Tibial artery (tissue), 4 donors: ENCODE measurements around the gene ARAP1.

Experiments used
- DNase-seq, 2 donors: peaks; one replicate each; pipeline ENCODE4 v3.0.0-alpha.2; 2019
- H3K27ac ChIP-seq, 2 donors: fragments of 200-600 bp; sonication (generic) in 1 of 2; 1 replicate in 1 of 2; 2 replicates in 1 of 2; pipeline ENCODE4 v1.5.1; 2018 to 2019; ENCODE audit warnings: mild to moderate bottlenecking in 1 of 2
- H3K27me3 ChIP-seq, 2 donors: fragments of 200-600 bp; sonication (generic) in 1 of 2; one replicate each; pipeline versions ENCODE4 v1.5.1 to v1.6.0; 2016 to 2019
- H3K36me3 ChIP-seq, 3 donors: fragments of 200-600 bp; sonication (generic) in 2 of 3; one replicate each; pipeline ENCODE4 v1.5.1; 2016 to 2019; ENCODE audit warnings: mild to moderate bottlenecking in 2 of 3
- H3K4me1 ChIP-seq, 4 donors: fragments of 200-600 bp; sonication (generic) in 2 of 4; 1 replicate in 3 of 4; 2 replicates in 1 of 4; pipeline ENCODE4 v1.5.1; 2016 to 2019
- H3K4me3 ChIP-seq, 2 donors: fragments of 200-600 bp; sonication (generic) in 1 of 2; 1 replicate in 1 of 2; 2 replicates in 1 of 2; pipeline ENCODE4 v1.5.1; 2018 to 2019; ENCODE audit warnings: mild to moderate bottlenecking in 2 of 2
- H3K9me3 ChIP-seq, 3 donors: fragments of 200-600 bp; sonication (generic) in 1 of 3; one replicate each; pipeline ENCODE4 v1.5.1; 2016 to 2019
- intact Hi-C: fragments of 100-400 bp; cut with DNase I; formaldehyde crosslinking; loops from one replicate; pipeline ENCODE4 v1.15.0; 2023; ENCODE audit warnings: low total_unique reads
- TF ChIP-seq, protein P1 (sequence below), 2 experiments: fragments of 200-600 bp in 1 of 2; fragments of 450-650 bp in 1 of 2; IDR thresholded peaks; one replicate each; pipeline ENCODE4 v1.5.1; 2017 to 2019; ENCODE audit warnings: antibody characterized with exemption in 2 of 2, mild to moderate bottlenecking in 1 of 2, moderate library complexity in 1 of 2

ARAP1 gene

GRCh38 chr11:72750556-72751115 lies 1.6 kb downstream of the ARAP1 start:
- Histone ChIP-seq H3K9me3 (no peaks in the 10 kb centered on the region), H3K27ac (no peak overlapping the region), H3K4me3 (no peak overlapping the region), H3K4me1 (peaks cover 0 to 21% (median 20%) of the 10 kb centered on the region in 4 donors), H3K27me3 (no peaks in the 10 kb centered on the region), H3K36me3 (peaks cover 0 to 12% (median 0%) of the 10 kb centered on the region in 3 donors)
- intact Hi-C loops = no loop called here
- TF ChIP-seq, protein P1, sequence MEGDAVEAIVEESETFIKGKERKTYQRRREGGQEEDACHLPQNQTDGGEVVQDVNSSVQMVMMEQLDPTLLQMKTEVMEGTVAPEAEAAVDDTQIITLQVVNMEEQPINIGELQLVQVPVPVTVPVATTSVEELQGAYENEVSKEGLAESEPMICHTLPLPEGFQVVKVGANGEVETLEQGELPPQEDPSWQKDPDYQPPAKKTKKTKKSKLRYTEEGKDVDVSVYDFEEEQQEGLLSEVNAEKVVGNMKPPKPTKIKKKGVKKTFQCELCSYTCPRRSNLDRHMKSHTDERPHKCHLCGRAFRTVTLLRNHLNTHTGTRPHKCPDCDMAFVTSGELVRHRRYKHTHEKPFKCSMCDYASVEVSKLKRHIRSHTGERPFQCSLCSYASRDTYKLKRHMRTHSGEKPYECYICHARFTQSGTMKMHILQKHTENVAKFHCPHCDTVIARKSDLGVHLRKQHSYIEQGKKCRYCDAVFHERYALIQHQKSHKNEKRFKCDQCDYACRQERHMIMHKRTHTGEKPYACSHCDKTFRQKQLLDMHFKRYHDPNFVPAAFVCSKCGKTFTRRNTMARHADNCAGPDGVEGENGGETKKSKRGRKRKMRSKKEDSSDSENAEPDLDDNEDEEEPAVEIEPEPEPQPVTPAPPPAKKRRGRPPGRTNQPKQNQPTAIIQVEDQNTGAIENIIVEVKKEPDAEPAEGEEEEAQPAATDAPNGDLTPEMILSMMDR (IDR thresholded peaks at IDR 0.05) = no peak
- no peak for DNase-seq

- Histone ChIP-seq H3K9me3 (no peaks in the 10 kb centered on the region), H3K27ac (no peak overlapping the region), H3K4me1 (peaks cover 0 to 21% (median 20%) of the 10 kb centered on the region in 4 donors), H3K36me3 (peaks cover 0 to 9% (median 0%) of the 10 kb centered on the region in 3 donors), H3K27me3 (no peaks in the 10 kb centered on the region), H3K4me3 (no peak overlapping the region)
- intact Hi-C loops = no loop called here
- DNase-seq = no peak
- TF ChIP-seq, protein P1 (IDR thresholded peaks at IDR 0.05) = no peak
Measured at GRCh38 chr11:72750086-72750485, 2.1 kb downstream of the ARAP1 start.

GRCh38 chr11:72747289-72747855 lies 4.8 kb downstream of the ARAP1 start:
- TF ChIP-seq, protein P1 (IDR thresholded peaks at IDR 0.05) = no peak
- H3K4me3 ChIP-seq = no peak overlapping the region
- no peaks in the 10 kb centered on the region for H3K9me3 ChIP-seq
- no peaks in the 10 kb centered on the region for H3K27me3 ChIP-seq
- H3K27ac ChIP-seq = no peak overlapping the region
- no peaks in the 10 kb centered on the region for H3K36me3 ChIP-seq
- H3K4me1 ChIP-seq = peaks cover 0 to 13% (median 9%) of the 10 kb centered on the region in 4 donors
- intact Hi-C loops = no loop called here
- DNase-seq = no peak

DNA sequence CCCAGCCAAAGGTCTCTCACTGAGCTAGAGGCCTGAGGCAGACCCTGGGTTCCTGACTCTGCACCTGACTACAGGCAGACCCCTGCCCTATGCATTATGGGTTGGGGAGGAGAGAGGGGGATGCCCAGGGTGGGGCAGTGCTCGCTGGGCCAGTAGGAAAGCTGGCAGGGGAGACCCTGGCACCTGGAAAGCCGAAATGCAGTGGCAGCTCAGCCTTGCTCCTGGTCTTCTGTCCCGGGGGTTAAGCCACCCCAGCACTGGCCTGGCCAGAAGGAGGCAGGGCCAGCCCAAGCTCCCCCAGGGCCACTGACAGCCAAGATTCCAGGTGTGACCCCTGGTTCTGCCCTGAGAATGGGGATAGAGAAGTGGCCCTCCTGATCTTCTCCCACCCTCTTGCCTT lies 5.4 kb downstream of the ARAP1 start:
- H3K27me3 ChIP-seq = no peaks in the 10 kb centered on the region
- no peak for DNase-seq
- H3K36me3 ChIP-seq = no peaks in the 10 kb centered on the region
- intact Hi-C loops = no loop called here
- peaks cover 0 to 10% (median 6%) of the 10 kb centered on the region in 4 donors for H3K4me1 ChIP-seq
- TF ChIP-seq, protein P1 (IDR thresholded peaks at IDR 0.05) = no peak
- H3K4me3 ChIP-seq = no peak overlapping the region
- H3K9me3 ChIP-seq = no peaks in the 10 kb centered on the region
- no peak overlapping the region for H3K27ac ChIP-seq

DNA sequence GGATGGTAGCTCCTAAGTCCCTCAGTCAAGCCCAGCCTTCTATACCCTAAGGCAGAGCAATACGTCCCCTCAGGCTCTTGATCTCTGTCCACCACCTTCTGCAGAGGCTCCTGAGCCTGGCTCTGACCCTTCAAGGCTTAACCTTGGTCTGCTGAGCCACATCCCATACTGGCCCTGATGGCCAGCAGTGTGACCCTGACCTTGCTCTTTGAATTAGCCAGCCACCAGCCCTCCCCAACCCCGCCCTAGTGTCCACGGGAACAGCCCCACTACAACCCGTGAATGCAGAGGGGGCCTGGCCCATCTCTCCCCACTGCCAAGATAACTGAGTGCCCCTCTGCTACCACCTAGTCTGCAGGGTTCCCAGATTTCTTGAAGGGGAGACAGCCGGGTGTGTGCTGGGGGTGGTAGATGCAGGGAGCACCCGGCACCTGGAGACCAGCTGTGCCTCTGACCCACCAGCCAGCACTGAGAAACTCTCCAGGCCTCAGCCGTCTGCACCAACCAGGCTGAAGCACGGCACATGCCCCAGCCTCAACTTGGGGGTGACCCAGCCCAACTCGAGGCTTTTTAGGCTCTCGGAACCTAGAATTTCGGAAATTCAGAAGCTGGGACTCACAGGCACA lies 6.2 kb downstream of the ARAP1 start:
- intact Hi-C loops = no loop called here
- H3K27ac ChIP-seq = no peak overlapping the region
- DNase-seq = no peak
- H3K4me3 ChIP-seq = no peak overlapping the region
- peaks cover 0 to 8% (median 0%) of the 10 kb centered on the region in 4 donors for H3K4me1 ChIP-seq
- H3K27me3 ChIP-seq = no peaks in the 10 kb centered on the region
- TF ChIP-seq, protein P1 (IDR thresholded peaks at IDR 0.05) = no peak
- H3K9me3 ChIP-seq = no peaks in the 10 kb centered on the region
- no peaks in the 10 kb centered on the region for H3K36me3 ChIP-seq
